LNCaP clone FGC (cell line): ENCODE measurements around the gene WDFY2.
"Not testable (repeated sequence)": the region's sequence is repeated elsewhere in the genome, so short reads cannot be mapped to it uniquely, and the experiment has no call there.

Experiments used
- DNase-seq: peaks from one replicate; pipeline ENCODE4 v3.0.0-alpha.2; 2011; ENCODE audit warnings: low read depth
- H3K4me3 ChIP-seq: 2 replicates; pipeline ENCODE4 v1.5.1; 2011; ENCODE audit warnings: mild to moderate bottlenecking, low read depth, low read length, control low read depth
- CTCF ChIP-seq: IDR thresholded peaks from 2 replicates; pipeline ENCODE4 v1.5.1; 2012; ENCODE audit warnings: mild to moderate bottlenecking; ENCODE audit not compliant: control insufficient read depth, insufficient read depth; ENCODE audit errors: extremely low read depth

WDFY2 gene

GRCh38 chr13:51643105-51643881, 59.0 kb downstream of the WDFY2 start:
- H3K4me3 ChIP-seq: no peak overlapping the region
- TF ChIP-seq CTCF: no peak
- DNase-seq: no peak

- TF ChIP-seq CTCF: no peak
- no peak for DNase-seq
- no peak overlapping the region for H3K4me3 ChIP-seq
Observed at GRCh38 chr13:51643882-51644281, 59.6 kb downstream of the WDFY2 start.

- DNase-seq: no peak
- TF ChIP-seq CTCF: no peak
- H3K4me3 ChIP-seq: no peak overlapping the region
Observed at GRCh38 chr13:51644654-51645053, 60.4 kb downstream of the WDFY2 start.

- TF ChIP-seq CTCF: no peak
- no peak overlapping the region for H3K4me3 ChIP-seq
Observed at GRCh38 chr13:51645154-51645650, 60.9 kb downstream of the WDFY2 start.

GRCh38 chr13:51645761-51646670, 61.8 kb downstream of the WDFY2 start:
- no peak overlapping the region for H3K4me3 ChIP-seq
- no peak for TF ChIP-seq CTCF
- DNase-seq: no peak

More at GRCh38 chr13:51645154-51645650, 60.9 kb downstream of the WDFY2 start:
- no peak for DNase-seq

GRCh38 chr13:51647067-51647466, 62.8 kb downstream of the WDFY2 start:
- no peak overlapping the region for H3K4me3 ChIP-seq
- TF ChIP-seq CTCF: no peak
- DNase-seq: no peak

- not testable (repeated sequence) for H3K4me3 ChIP-seq, DNase-seq
Observed at GRCh38 chr13:51652193-51652592, 67.9 kb downstream of the WDFY2 start.
